Hepatocyte (in vitro differentiated cells): ENCODE measurements around the gene ZFYVE16. TPM values are rescaled to one million over a fixed set of nuclear protein-coding genes. Genes with fewer than 3 reads are reported as not detected.
A peak's percentile ranks its signal among the peaks of the same experiment; 100 is the strongest.

Experiments used
- DNase-seq: peaks from one replicate; pipeline ENCODE4 v3.0.0-alpha.2; 2016; ENCODE audit warnings: low spot score
- H2AFZ ChIP-seq: fragments of 200-600 bp; sonication (generic); 2 replicates; pipeline ENCODE4 v1.6.0; 2016; ENCODE audit warnings: antibody characterized with exemption, mild to moderate bottlenecking
- H3K27ac ChIP-seq: fragments of 200-600 bp; sonication (generic); 2 replicates; pipeline ENCODE4 v1.5.1; 2016; ENCODE audit warnings: mild to moderate bottlenecking
- H3K27me3 ChIP-seq: fragments of 200-600 bp; sonication (generic); 2 replicates; pipeline ENCODE4 v1.6.1; 2016
- H3K36me3 ChIP-seq: fragments of 200-600 bp; sonication (generic); replicated peaks from 2 replicates; pipeline ENCODE4 v1.5.1; 2016; ENCODE audit warnings: low read depth; ENCODE audit not compliant: insufficient read depth
- H3K4me1 ChIP-seq: fragments of 200-600 bp; sonication (generic); 2 replicates; pipeline ENCODE4 v1.5.1; 2016; ENCODE audit warnings: mild to moderate bottlenecking, moderate library complexity; ENCODE audit not compliant: insufficient read depth
- H3K4me2 ChIP-seq: fragments of 200-600 bp; sonication (generic); 2 replicates; pipeline ENCODE4 v1.6.0; 2016
- H3K4me3 ChIP-seq: fragments of 200-600 bp; sonication (generic); 2 replicates; pipeline ENCODE4 v1.5.1; 2016; ENCODE audit warnings: mild to moderate bottlenecking
- H3K79me2 ChIP-seq: fragments of 200-600 bp; sonication (generic); 2 replicates; pipeline ENCODE4 v1.6.0; 2017; ENCODE audit warnings: mild to moderate bottlenecking
- H3K9me2 ChIP-seq: fragments of 200-600 bp; sonication (generic); replicated peaks from 2 replicates; pipeline ENCODE4 v1.6.0; 2017; ENCODE audit warnings: mild to moderate bottlenecking; ENCODE audit not compliant: insufficient read depth
- H3K9me3 ChIP-seq: fragments of 200-600 bp; sonication (generic); 2 replicates; pipeline ENCODE4 v1.5.1; 2016; ENCODE audit warnings: low read depth, mild to moderate bottlenecking
- H4K20me1 ChIP-seq: fragments of 200-600 bp; sonication (generic); 2 replicates; pipeline ENCODE4 v1.6.0; 2016; ENCODE audit warnings: mild to moderate bottlenecking; ENCODE audit not compliant: insufficient read depth, poor library complexity, severe bottlenecking
- CTCF ChIP-seq: fragments of 200-600 bp; sonication (generic); IDR thresholded peaks from 2 replicates; pipeline ENCODE4 v1.5.1; 2016; ENCODE audit warnings: antibody characterized with exemption, mild to moderate bottlenecking; ENCODE audit not compliant: poor library complexity
- EZH2 ChIP-seq: fragments of 200-600 bp; sonication (generic); IDR thresholded peaks from 2 replicates; pipeline ENCODE4 v1.6.1; 2016; ENCODE audit warnings: antibody characterized with exemption, mild to moderate bottlenecking, borderline replicate concordance
- EZH2phosphoT487 ChIP-seq: fragments of 200-600 bp; sonication (generic); IDR thresholded peaks from one replicate; pipeline ENCODE4 v1.6.1; 2018; ENCODE audit warnings: antibody characterized with exemption, mild to moderate bottlenecking, low read depth, moderate library complexity; ENCODE audit not compliant: unreplicated experiment, severe bottlenecking
- WGBS: methylation state at CpG from one replicate; pipeline ENCODE4 v1.1.6; 2016; ENCODE audit warnings: low lambda C conversion rate; ENCODE audit errors: missing lambda C conversion rate; 5-methylcytosine and 5-hydroxymethylcytosine counted together
- polyA plus RNA-seq: library from polyadenylated mRNA; unstranded; fragments of >200 nt; fragmentation: Nextera tagmentation; extraction: Ambion mirVana; gene quantifications from 2 replicates; pipeline ENCODE4 v1.2.1, GENCODE V29; 2016
- total RNA-seq: library from RNA; depleted of rRNA; stranded (reverse); fragments of >200 nt; gene quantifications from 2 replicates; pipeline ENCODE4 v1.2.3, GENCODE V29; 2014

Gene ZFYVE16
- total RNA-seq (40.7 and 48.4 TPM in 2 replicates), polyA plus RNA-seq (12.5 and 15.5 TPM in 2 replicates)

GRCh38 chr5:80407735-80408483 lies at the start of gene ZFYVE16:
Gene ZFYVE16, plus strand, starts transcription at chr5:80408064. Its CDS starts 26,084 bp downstream, at chr5:80434148.
- Histone ChIP-seq H2AFZ (peak within 1 kb of the TSS; percentile 70), H3K79me2 (peaks cover 45% of the 10 kb centered on the region), H3K9me2 (no peaks in the 10 kb centered on the region), H3K27ac (peak within 1 kb of the TSS; percentile 98), H3K4me3 (peak within 1 kb of the TSS; percentile 59), H3K27me3 (no peaks in the 10 kb centered on the region), H4K20me1 (peaks cover 8% of the 10 kb centered on the region), H3K4me2 (peak within 1 kb of the TSS; percentile 76), H3K9me3 (no peaks in the 10 kb centered on the region), H3K4me1 (peaks cover 13% of the 10 kb centered on the region), H3K36me3 (no peaks in the 10 kb centered on the region)
- DNase-seq: peak; percentile 100
- TF ChIP-seq EZH2 (no peak), EZH2phosphoT487 (no peak), CTCF (peak; percentile 27)
- WGBS: under 1% methylated on average over 59 of the region's 66 CpGs

DNA sequence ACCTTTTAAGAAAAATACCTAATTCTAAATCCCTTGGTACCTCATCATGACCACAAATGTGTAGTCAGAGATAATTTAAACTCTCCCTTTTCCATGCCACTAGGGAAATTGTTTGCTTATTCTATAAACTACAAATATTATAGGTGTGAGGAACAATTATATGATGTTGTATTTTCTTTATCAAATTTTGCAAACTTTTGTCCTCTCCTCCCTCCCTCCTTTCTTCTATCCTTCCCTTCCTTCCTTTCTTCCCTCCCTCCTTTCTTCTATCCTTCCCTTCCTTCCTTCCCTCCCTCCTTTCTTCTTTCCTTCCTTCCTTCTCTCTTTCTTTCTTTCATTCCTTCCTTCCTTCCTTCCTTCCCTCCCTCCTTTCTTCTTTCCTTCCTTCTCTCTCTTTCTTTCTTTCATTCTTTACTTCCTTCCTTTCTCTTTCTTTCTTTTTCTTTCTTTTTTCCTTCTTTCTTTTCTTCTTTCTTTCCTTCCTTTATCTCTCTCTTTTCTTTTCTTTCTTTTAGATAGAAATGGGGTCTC lies 46.9 kb upstream of the ZFYVE16 start:
- Histone ChIP-seq H3K27me3 (no peaks in the 10 kb centered on the region), H3K36me3 (no peaks in the 10 kb centered on the region), H3K9me3 (no peaks in the 10 kb centered on the region), H3K4me3 (no peak overlapping the region), H4K20me1 (no peaks in the 10 kb centered on the region), H2AFZ (no peak overlapping the region), H3K27ac (no peak overlapping the region), H3K4me1 (no peaks in the 10 kb centered on the region), H3K79me2 (no peaks in the 10 kb centered on the region), H3K9me2 (no peaks in the 10 kb centered on the region), H3K4me2 (no peak overlapping the region)
- TF ChIP-seq EZH2phosphoT487 (no peak), EZH2 (no peak), CTCF (no peak)
- no peak for DNase-seq

DNA sequence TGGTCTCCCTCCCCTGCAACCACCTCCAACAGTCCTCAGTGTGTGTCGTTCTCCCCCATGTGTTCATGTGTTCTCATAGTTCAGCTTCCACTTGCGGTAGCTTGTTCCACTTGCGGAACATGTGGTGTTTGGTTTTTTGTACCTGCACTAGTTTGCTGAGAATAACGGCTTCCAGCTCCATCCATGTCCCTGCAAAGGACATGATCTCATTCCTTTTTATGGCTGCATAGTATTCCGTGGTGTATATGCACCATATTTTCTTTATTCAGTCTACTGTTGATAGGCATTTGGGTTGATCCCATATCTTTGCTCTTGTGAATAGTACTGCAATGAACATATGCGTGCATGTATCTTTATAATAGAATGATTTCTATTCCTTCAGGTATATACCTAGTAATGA lies 43.0 kb upstream of the ZFYVE16 start:
- no peaks in the 10 kb centered on the region for H3K36me3 ChIP-seq
- H3K9me3 ChIP-seq: no peaks in the 10 kb centered on the region
- no peak overlapping the region for H3K4me2 ChIP-seq
- H2AFZ ChIP-seq: no peak overlapping the region
- H3K27me3 ChIP-seq: no peaks in the 10 kb centered on the region
- no peak overlapping the region for H3K4me3 ChIP-seq
- H4K20me1 ChIP-seq: no peaks in the 10 kb centered on the region
- DNase-seq: no peak
- no peak for TF ChIP-seq EZH2phosphoT487
- H3K79me2 ChIP-seq: no peaks in the 10 kb centered on the region
- no peaks in the 10 kb centered on the region for H3K9me2 ChIP-seq
- WGBS: 93% methylated on average over 6 of the region's 6 CpGs
- H3K27ac ChIP-seq: no peak overlapping the region
- H3K4me1 ChIP-seq: no peaks in the 10 kb centered on the region

GRCh38 chr5:80368661-80369480 lies 39.0 kb upstream of the ZFYVE16 start:
- Histone ChIP-seq H3K79me2 (no peaks in the 10 kb centered on the region), H3K9me3 (no peaks in the 10 kb centered on the region), H3K36me3 (no peaks in the 10 kb centered on the region), H3K4me2 (peak overlapping the region; percentile 37), H4K20me1 (no peaks in the 10 kb centered on the region), H3K4me3 (no peak overlapping the region), H3K27ac (no peak overlapping the region), H2AFZ (peak overlapping the region; percentile 12), H3K27me3 (no peaks in the 10 kb centered on the region), H3K9me2 (no peaks in the 10 kb centered on the region), H3K4me1 (no peaks in the 10 kb centered on the region)
- WGBS: 72% methylated on average over 4 of the region's 4 CpGs
- no peak for DNase-seq
- TF ChIP-seq EZH2phosphoT487 (no peak), EZH2 (no peak), CTCF (no peak)
